Uterus (tissue), 4 donors: ENCODE results near the gene SETBP1. TPM values are rescaled to one million over a fixed set of nuclear protein-coding genes. Genes with fewer than 3 reads are reported as not detected.

Experiments
- DNase-seq, 2 donors: peaks; one replicate each; pipeline ENCODE4 v3.0.0-alpha.2; 2019 to 2020
- H3K27ac ChIP-seq, 2 donors: fragments of 200-600 bp; sonication (generic); 1 replicate in 1 of 2; 2 replicates in 1 of 2; pipeline ENCODE4 v1.5.1; 2016 to 2018
- H3K27me3 ChIP-seq, 2 donors: fragments of 200-600 bp; sonication (generic); one replicate each; pipeline ENCODE4 v1.5.1; 2018 to 2019; ENCODE audit warnings: control low read depth in 1 of 2
- H3K36me3 ChIP-seq, 2 donors: fragments of 200-600 bp; sonication (generic); one replicate each; pipeline ENCODE4 v1.5.1; 2019; ENCODE audit warnings: control low read depth in 1 of 2
- H3K4me1 ChIP-seq, 2 donors: fragments of 200-600 bp; sonication (generic); one replicate each; pipeline ENCODE4 v1.5.1; 2018 to 2019; ENCODE audit warnings: control low read depth in 1 of 2
- H3K4me3 ChIP-seq, 2 donors: fragments of 200-600 bp; sonication (generic); 1 replicate in 1 of 2; 2 replicates in 1 of 2; pipeline ENCODE4 v1.5.1; 2018 to 2019; ENCODE audit warnings: mild to moderate bottlenecking in 1 of 2
- H3K9me3 ChIP-seq, 2 donors: fragments of 200-600 bp; sonication (generic); one replicate each; pipeline ENCODE4 v1.5.1; 2019; ENCODE audit warnings: control low read depth in 1 of 2
- POLR2A ChIP-seq, 2 donors: fragments of 450-650 bp; IDR thresholded peaks; one replicate each; pipeline ENCODE4 v1.6.1; 2016; ENCODE audit warnings: antibody characterized with exemption in 2 of 2, mild to moderate bottlenecking in 1 of 2, moderate library complexity in 1 of 2
- intact Hi-C: fragments of 100-400 bp; cut with DNase I; formaldehyde crosslinking; loops from one replicate; pipeline ENCODE4 v1.15.1; 2023; ENCODE audit warnings: low total_unique reads
- total RNA-seq, 4 donors: library from RNA; depleted of rRNA in 3 of 4; stranded (reverse); fragments of >200 nt in 3 of 4; gene quantifications; one replicate each; pipeline versions ENCODE4 v1.1.0 to v1.2.4, GENCODE V29; 2014 to 2023
- TF ChIP-seq, protein P1 (sequence below), 4 experiments: fragments of 200-600 bp in 2 of 4; fragments of 450-650 bp in 2 of 4; sonication (generic) in 2 of 4; IDR thresholded peaks; one replicate each; pipeline ENCODE4 v1.5.1; 2016 to 2019; ENCODE audit warnings: antibody characterized with exemption in 4 of 4, mild to moderate bottlenecking in 2 of 4, moderate library complexity in 1 of 4
- donor health status: DM: yes; HTN: yes; CAD: no.

Gene SETBP1
- total RNA-seq, 4 donors from 2014 or later, result 16.8 to 74.0 (median 36.9) TPM

DNA sequence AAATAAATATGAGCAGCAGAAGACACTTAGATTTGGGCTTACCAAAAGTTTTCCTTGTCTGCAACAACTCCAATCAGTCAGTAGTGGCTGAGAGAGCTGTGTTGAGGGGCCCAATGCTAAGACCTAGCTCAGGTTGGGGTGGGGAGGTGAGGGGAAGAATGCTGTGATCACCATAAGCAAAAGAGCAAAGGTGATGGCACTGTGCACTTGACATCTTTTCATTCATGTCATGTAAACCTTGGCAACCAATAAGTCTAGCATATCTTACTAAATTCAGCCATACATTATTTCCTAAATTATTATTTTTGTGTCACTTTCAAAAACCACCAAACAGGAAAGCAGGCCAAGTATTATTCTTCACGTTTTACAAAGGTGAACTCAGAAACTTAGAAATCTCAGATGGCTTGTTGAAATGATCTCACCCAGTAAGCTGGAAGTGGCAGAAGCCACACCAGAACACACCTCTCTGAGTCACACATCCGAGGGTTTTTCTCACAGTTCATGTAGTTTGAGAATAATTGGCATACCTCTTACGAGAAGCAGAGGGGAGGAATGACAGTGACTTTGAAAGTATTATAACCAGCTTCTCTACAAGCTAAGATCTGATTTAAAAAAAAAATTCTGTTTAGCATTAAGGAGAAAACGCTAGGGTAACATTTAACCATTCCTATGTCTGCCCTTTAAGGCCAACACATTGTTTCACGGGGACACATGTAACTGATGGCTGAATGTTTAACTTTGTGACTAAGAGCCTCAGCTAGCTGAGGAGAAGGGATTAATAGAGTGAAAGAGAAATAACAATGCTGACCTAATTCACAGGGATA, 43.3 kb upstream of the SETBP1 start:
- H3K4me3 ChIP-seq, result no peak overlapping the region
- no peaks in the 10 kb centered on the region for H3K27me3 ChIP-seq
- TF ChIP-seq, protein P1, sequence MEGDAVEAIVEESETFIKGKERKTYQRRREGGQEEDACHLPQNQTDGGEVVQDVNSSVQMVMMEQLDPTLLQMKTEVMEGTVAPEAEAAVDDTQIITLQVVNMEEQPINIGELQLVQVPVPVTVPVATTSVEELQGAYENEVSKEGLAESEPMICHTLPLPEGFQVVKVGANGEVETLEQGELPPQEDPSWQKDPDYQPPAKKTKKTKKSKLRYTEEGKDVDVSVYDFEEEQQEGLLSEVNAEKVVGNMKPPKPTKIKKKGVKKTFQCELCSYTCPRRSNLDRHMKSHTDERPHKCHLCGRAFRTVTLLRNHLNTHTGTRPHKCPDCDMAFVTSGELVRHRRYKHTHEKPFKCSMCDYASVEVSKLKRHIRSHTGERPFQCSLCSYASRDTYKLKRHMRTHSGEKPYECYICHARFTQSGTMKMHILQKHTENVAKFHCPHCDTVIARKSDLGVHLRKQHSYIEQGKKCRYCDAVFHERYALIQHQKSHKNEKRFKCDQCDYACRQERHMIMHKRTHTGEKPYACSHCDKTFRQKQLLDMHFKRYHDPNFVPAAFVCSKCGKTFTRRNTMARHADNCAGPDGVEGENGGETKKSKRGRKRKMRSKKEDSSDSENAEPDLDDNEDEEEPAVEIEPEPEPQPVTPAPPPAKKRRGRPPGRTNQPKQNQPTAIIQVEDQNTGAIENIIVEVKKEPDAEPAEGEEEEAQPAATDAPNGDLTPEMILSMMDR (IDR thresholded peaks at IDR 0.05), result no peak
- no peak for TF ChIP-seq POLR2A (IDR thresholded peaks at IDR 0.05)
- no peak overlapping the region for H3K27ac ChIP-seq
- no peaks in the 10 kb centered on the region for H3K4me1 ChIP-seq
- intact Hi-C loops, result no loop called here
- H3K9me3 ChIP-seq, result no peaks in the 10 kb centered on the region
- no peak for DNase-seq
- no peaks in the 10 kb centered on the region for H3K36me3 ChIP-seq

DNA sequence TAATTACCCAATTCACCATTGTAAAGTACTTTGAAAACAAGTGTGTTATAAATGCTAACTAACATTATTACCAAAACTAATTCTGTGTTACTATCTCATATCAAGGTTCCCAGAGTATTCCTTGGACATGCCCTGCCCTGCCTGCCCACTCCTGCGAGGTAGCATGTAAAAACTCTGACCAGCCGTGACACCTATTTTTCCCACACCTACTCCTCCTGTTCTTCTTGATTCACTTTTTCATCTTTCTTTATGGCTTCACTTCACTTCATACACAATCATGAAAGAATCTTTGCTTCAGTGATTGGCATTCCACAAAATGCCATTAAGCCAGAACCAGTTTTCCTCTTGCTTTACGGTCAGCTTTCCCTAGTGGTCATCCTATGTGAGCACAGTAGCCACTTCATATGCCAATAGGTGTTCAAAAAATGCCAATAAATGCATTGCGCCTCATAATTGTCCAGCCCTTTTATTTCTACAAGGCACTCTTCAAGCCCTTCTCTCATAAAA, 42.6 kb upstream of the SETBP1 start:
- intact Hi-C loops, result no loop called here
- Histone ChIP-seq H3K9me3 (no peaks in the 10 kb centered on the region), H3K4me1 (no peaks in the 10 kb centered on the region), H3K36me3 (no peaks in the 10 kb centered on the region), H3K4me3 (no peak overlapping the region), H3K27ac (no peak overlapping the region), H3K27me3 (no peaks in the 10 kb centered on the region)
- DNase-seq, result no peak
- TF ChIP-seq, protein P1 (IDR thresholded peaks at IDR 0.05), result no peak
- TF ChIP-seq POLR2A (IDR thresholded peaks at IDR 0.05), result no peak

DNA sequence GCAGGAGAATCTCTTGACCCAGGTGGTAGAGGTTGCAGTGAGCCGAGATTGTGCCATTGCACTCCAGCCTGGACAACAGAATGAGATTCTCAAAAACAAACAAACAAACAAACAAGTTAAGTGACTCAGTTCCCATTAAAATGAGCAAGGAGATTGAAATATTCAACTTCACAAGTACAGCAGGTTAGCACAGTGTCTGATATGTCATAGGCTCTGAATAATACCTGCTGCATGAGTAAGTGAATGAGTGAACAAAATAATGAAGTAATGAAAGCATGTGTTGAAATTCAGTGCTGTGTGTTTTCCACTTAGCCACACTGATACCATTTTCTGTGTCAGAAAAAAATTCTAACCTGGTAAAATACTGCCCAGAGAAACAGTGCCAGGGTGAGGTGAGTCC, 41.9 kb upstream of the SETBP1 start:
- no peaks in the 10 kb centered on the region for H3K36me3 ChIP-seq
- H3K4me3 ChIP-seq, result no peak overlapping the region
- no peaks in the 10 kb centered on the region for H3K9me3 ChIP-seq
- TF ChIP-seq POLR2A (IDR thresholded peaks at IDR 0.05), result no peak
- TF ChIP-seq, protein P1 (IDR thresholded peaks at IDR 0.05), result no peak
- no peak overlapping the region for H3K27ac ChIP-seq
- H3K4me1 ChIP-seq, result no peaks in the 10 kb centered on the region
- H3K27me3 ChIP-seq, result no peaks in the 10 kb centered on the region
- DNase-seq, result no peak
- intact Hi-C loops, result no loop called here

DNA sequence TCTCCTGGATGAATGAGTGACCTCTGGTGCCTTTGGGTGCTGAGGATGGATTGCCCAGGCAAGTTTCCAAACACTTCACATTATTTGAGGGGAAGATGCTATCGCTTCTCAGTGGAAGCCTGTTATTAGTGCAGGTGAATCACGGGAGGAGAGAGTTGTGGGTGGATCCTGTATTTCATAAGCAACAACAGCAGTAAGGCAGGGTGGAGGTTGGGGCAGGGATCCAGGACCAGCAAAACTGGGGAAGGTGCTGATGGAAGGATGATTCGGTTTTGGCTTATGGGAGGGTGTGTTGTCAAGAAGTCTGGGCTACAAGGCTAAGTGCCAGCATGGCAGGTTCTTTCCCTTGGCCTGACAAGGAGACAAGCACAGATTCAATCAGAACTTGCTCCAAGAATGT, 37.7 kb upstream of the SETBP1 start:
- intact Hi-C loops, result no loop called here
- no peak overlapping the region for H3K27ac ChIP-seq
- H3K9me3 ChIP-seq, result no peaks in the 10 kb centered on the region
- TF ChIP-seq, protein P1 (IDR thresholded peaks at IDR 0.05), result no peak
- no peak for TF ChIP-seq POLR2A (IDR thresholded peaks at IDR 0.05)
- H3K4me1 ChIP-seq, result no peaks in the 10 kb centered on the region
- no peaks in the 10 kb centered on the region for H3K36me3 ChIP-seq
- no peak overlapping the region for H3K4me3 ChIP-seq
- no peak for DNase-seq
- no peaks in the 10 kb centered on the region for H3K27me3 ChIP-seq

DNA sequence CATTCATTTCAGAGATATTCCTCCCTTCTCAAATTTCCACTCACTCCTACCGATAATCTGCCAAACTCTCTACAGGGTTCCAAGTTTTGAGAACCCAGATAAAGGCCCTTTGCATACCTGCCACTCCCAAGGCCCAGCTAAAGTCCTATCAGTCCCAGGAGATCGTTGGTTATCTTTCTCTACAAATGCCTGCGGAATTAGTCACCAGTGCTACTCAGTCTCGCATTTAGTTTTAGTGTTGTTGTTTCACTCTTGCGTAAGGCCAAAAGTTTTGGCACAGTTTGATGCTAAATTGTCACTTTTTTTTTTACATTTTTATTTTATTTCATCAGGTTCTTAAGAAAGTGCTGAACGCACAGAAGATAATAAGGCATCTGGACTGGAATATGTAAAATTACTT, 29.2 kb upstream of the SETBP1 start:
- Histone ChIP-seq H3K4me1 (no peaks in the 10 kb centered on the region), H3K36me3 (no peaks in the 10 kb centered on the region), H3K27ac (no peak overlapping the region), H3K9me3 (no peaks in the 10 kb centered on the region), H3K27me3 (no peaks in the 10 kb centered on the region), H3K4me3 (no peak overlapping the region)
- TF ChIP-seq, protein P1 (IDR thresholded peaks at IDR 0.05), result no peak
- TF ChIP-seq POLR2A (IDR thresholded peaks at IDR 0.05), result no peak
- intact Hi-C loops, result no loop called here
- DNase-seq, result peak; percentile 17 to 23
